Measurements from ENCODE around the gene CBFA2T3.

- no peak for TF ChIP-seq CTCF (IDR thresholded peaks at IDR 0.05)
- TF ChIP-seq POLR2A (IDR thresholded peaks at IDR 0.05): no peak
- no peak for TF ChIP-seq EP300 (IDR thresholded peaks at IDR 0.05)
Measured at GRCh38 chr16:88977812-88978607, 1.0 kb upstream of the CBFA2T3 start.
